Ovary (tissue), 9 donors: ENCODE measurements around the gene NT5DC3. TPM values are rescaled to one million over a fixed set of nuclear protein-coding genes. Genes with fewer than 3 reads are reported as not detected.

Experiments used
- DNase-seq, 5 donors: peaks; one replicate each; pipeline ENCODE4 v3.0.0-alpha.2; 2019 to 2020
- H3K27ac ChIP-seq, 2 donors: fragments of 200-600 bp; one replicate each; pipeline versions ENCODE4 v1.5.1 to v1.8.0; 2019 to 2022
- H3K27me3 ChIP-seq: fragments of 200-600 bp; one replicate; pipeline ENCODE4 v1.8.0; 2022
- H3K36me3 ChIP-seq: fragments of 200-600 bp; sonication (generic); one replicate; pipeline ENCODE4 v1.5.1; 2019
- H3K4me1 ChIP-seq: one replicate; pipeline ENCODE4 v1.8.1; 2013; ENCODE audit warnings: mild to moderate bottlenecking, moderate library complexity; ENCODE audit not compliant: insufficient read depth
- H3K4me3 ChIP-seq: fragments of 200-600 bp; sonication (generic); one replicate; pipeline ENCODE4 v1.5.1; 2017
- H3K9me3 ChIP-seq, 2 donors: fragments of 200-600 bp in 1 of 2; sonication (generic) in 1 of 2; one replicate each; pipeline versions ENCODE4 v1.5.1 to v1.8.1; 2013 to 2019; ENCODE audit warnings: mild to moderate bottlenecking in 1 of 2, moderate library complexity in 1 of 2
- CTCF ChIP-seq, 3 donors: fragments of 450-650 bp in 2 of 3; fragments of 200-600 bp in 1 of 3; IDR thresholded peaks; one replicate each; pipeline versions ENCODE4 v1.5.1 to v1.8.0; 2016 to 2022; ENCODE audit warnings: antibody characterized with exemption in 3 of 3, mild to moderate bottlenecking in 1 of 3
- EP300 ChIP-seq: sonication (generic); formaldehyde crosslinking; IDR thresholded peaks from one replicate; pipeline ENCODE4 v1.6.1; 2017; ENCODE audit warnings: antibody characterized with exemption
- POLR2A ChIP-seq: fragments of 450-650 bp; IDR thresholded peaks from one replicate; pipeline ENCODE4 v1.6.1; 2017; ENCODE audit warnings: antibody characterized with exemption, mild to moderate bottlenecking, moderate library complexity
- WGBS, 3 donors: extraction: QIAGEN DNeasy Blood & Tissue Kit in 1 of 3; methylation state at CpG; one replicate each; pipeline versions ENCODE4 v1.1.5 to v1.1.7; 2013 to 2017; 5-methylcytosine and 5-hydroxymethylcytosine counted together
- intact Hi-C, 4 donors: fragments of 100-400 bp; cut with DNase I; formaldehyde crosslinking; loops; one replicate each; pipeline versions ENCODE4 v1.11.0 to v1.15.1; 2022 to 2023
- polyA plus RNA-seq, 2 donors: library from polyadenylated mRNA; stranded (reverse); fragments of 200-250 nt in 1 of 2; fragments of 350-450 nt in 1 of 2; fragmentation: Illumina TruSeq in 1 of 2; extraction: RNeasy Lipid Tissue Mini Kit (QIAGEN cat#74804) in 1 of 2; gene quantifications; one replicate each; pipeline ENCODE4 v1.2.3, GENCODE V29; 2013 to 2014
- total RNA-seq, 7 donors: library from RNA; depleted of rRNA in 2 of 7; stranded (reverse); fragments of >200 nt in 2 of 7; fragmentation: NEBNext Ultra II Directional in 3 of 7; extraction: Animal tissue kit (Norgen Biotek cat#: 25700) in 3 of 7; gene quantifications; one replicate each; pipeline versions ENCODE4 v1.1.0 to v1.2.4, GENCODE V29; 2016 to 2023
- donor health status: DM: no; HTN: no; CAD: no; lungs with moderate emphysema.
- donor health status: DM: no; HTN: no; CAD: no.
- donor health status: Bipolar disorder and iron deficiency.
- donor health status: DM: yes; HTN: yes; CAD: no.
- donor health status: DM: no; HTN: no; CAD: no.
- donor health status: DM: yes; HTN: yes; CAD: no.

The NT5DC3 gene
- total and polyA plus RNA-seq, 9 donors = 1.8 to 9.3 (median 7.1) TPM

DNA sequence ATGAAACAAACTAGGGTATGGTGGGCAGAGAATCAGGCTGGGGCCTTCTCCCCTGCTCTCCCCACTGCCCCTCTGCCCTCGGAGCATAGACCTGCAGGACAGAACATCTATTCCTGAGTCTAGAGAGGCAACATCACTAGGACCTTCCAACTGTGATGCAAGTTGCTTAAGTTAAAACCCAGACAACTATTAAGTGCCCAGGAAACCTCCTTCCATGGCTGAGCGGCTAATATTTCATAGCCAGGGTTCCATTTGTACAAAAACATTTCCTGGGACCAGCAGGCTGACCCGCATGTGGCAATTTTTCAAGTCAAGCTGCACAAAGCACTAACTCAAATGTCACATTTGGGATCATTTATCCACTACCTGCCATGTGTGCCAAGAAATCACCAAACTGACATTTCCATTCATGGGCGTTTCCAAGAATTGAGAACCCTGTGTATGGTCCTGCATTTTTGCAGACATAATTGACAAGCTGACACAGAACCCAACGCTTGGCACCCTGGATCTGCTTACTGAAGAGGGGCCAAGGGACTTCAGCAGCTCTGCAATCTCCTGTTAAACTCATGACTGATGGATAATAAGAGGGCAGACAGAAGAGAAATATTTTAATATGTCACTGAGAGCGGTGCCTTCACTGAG, 32.7 kb downstream of the NT5DC3 start:
- WGBS, 3 donors = 86 to 97% (median 96%) methylated on average over 6 of the region's 6 CpGs
- no peaks in the 10 kb centered on the region for H3K36me3 ChIP-seq
- intact Hi-C loops = no loop called here
- peaks cover 3% of the 10 kb centered on the region for H3K4me1 ChIP-seq
- H3K27me3 ChIP-seq = no peaks in the 10 kb centered on the region
- TF ChIP-seq CTCF (IDR thresholded peaks at IDR 0.05) (no peak), EP300 (no peak), POLR2A (no peak)
- H3K27ac ChIP-seq = no peak overlapping the region
- DNase-seq = no peak
- no peak overlapping the region for H3K4me3 ChIP-seq
- H3K9me3 ChIP-seq = no peaks in the 10 kb centered on the region

GRCh38 chr12:103807561-103808238, 33.3 kb downstream of the NT5DC3 start:
- DNase-seq = no peak
- TF ChIP-seq EP300 (no peak), POLR2A (no peak)
- WGBS, 3 donors = 63 to 72% (median 66%) methylated on average over 9 of the region's 9 CpGs
- no peak overlapping the region for H3K27ac ChIP-seq
- H3K36me3 ChIP-seq = no peaks in the 10 kb centered on the region
- no peak overlapping the region for H3K4me3 ChIP-seq
- no peaks in the 10 kb centered on the region for H3K9me3 ChIP-seq
- H3K4me1 ChIP-seq = peaks cover 3% of the 10 kb centered on the region
- no peaks in the 10 kb centered on the region for H3K27me3 ChIP-seq
- intact Hi-C loops = no loop called here

- intact Hi-C loops = no loop called here
- peaks cover 3% of the 10 kb centered on the region for H3K4me1 ChIP-seq
These were observed 34.2 kb downstream of the NT5DC3 start for GRCh38 chr12:103806803-103807202.

DNA sequence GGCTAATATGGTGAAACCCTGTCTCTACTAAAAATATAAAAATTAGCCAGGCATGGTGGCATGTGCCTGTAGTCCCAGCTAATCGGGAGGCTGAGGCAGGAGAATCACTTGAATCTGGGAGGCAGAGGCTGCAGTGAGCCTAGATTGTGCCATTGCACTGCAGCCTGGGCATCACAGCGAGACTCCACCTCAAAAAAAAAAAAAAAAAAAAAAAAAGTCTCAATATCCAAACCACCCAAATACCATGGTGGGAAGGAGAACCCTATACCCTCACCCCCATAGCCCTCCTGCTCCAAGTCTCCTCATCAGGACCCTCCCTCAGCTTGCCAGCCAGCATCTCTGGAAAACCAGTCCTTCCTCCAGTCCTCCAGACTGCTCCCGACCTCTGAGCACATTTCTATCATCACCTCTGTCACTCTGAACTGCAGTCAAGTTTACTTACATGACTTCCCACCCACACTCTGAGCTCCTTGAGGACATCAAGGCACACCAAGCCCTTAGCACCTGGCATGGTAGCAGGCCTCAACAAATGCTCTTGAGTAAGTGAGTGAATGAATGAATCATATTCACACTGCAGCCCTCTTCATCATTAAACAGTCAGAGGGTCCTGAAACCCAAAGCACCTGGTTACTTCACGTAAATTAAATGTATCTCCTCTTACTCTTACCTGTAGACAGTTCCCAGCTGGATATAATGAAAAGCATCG, 35.2 kb downstream of the NT5DC3 start:
- Histone ChIP-seq H3K4me1 (peaks cover 8% of the 10 kb centered on the region), H3K27ac (no peak overlapping the region)
- no peak for DNase-seq

More at GRCh38 chr12:103806803-103807202, 34.2 kb downstream of the NT5DC3 start:
- WGBS, 3 donors = 84 to 90% (median 86%) methylated on average over 4 of the region's 4 CpGs
- no peak for TF ChIP-seq POLR2A
- no peak for TF ChIP-seq CTCF (IDR thresholded peaks at IDR 0.05)
- no peaks in the 10 kb centered on the region for H3K9me3 ChIP-seq
- no peaks in the 10 kb centered on the region for H3K27me3 ChIP-seq
- no peak overlapping the region for H3K4me3 ChIP-seq
- no peak overlapping the region for H3K27ac ChIP-seq
- no peak for DNase-seq
- no peaks in the 10 kb centered on the region for H3K36me3 ChIP-seq

More for the DNA sequence above, 35.2 kb downstream of the NT5DC3 start:
- Histone ChIP-seq H3K4me3 (no peak overlapping the region), H3K27me3 (no peaks in the 10 kb centered on the region), H3K9me3 (no peaks in the 10 kb centered on the region), H3K36me3 (no peaks in the 10 kb centered on the region)
- WGBS, 3 donors = 85 to 88% (median 86%) methylated on average over 5 of the region's 5 CpGs
- no peak for TF ChIP-seq CTCF (IDR thresholded peaks at IDR 0.05)
- intact Hi-C loops = no loop called here
